CD14-positive monocyte (primary cell): ENCODE measurements around the gene GLIS2. TPM values are rescaled to one million over a fixed set of nuclear protein-coding genes. Genes with fewer than 3 reads are reported as not detected.

ENCODE experiments used
- DNase-seq, 3 donors: peaks; one replicate each; pipeline ENCODE4 v3.0.0-alpha.2; 2011 to 2022
- H2AFZ ChIP-seq: 2 replicates; pipeline ENCODE4 v1.6.0; 2012; ENCODE audit warnings: mild to moderate bottlenecking, low read depth, low read length, inconsistent platforms; ENCODE audit not compliant: insufficient read depth, poor library complexity, severe bottlenecking
- H3K27ac ChIP-seq, 2 donors: 1 replicate in 1 of 2; 2 replicates in 1 of 2; pipeline ENCODE4 v1.5.1; 2012 to 2013; ENCODE audit warnings: low read length in 2 of 2, control low read depth in 1 of 2, inconsistent platforms in 1 of 2, low read depth in 1 of 2, mild to moderate bottlenecking in 1 of 2
- H3K27me3 ChIP-seq, 2 donors: one replicate each; pipeline versions ENCODE4 v1.6.0 to v1.6.1; 2011 to 2013; ENCODE audit warnings: low read length in 2 of 2; ENCODE audit not compliant: control insufficient read depth in 2 of 2, insufficient read depth in 2 of 2
- H3K36me3 ChIP-seq, 2 donors: replicated peaks in 1 of 2; 1 replicate in 1 of 2; 2 replicates in 1 of 2; pipeline versions ENCODE4 v1.5.1 to v1.6.1; 2012 to 2013; ENCODE audit warnings: low read length in 2 of 2, control low read depth in 1 of 2, inconsistent platforms in 1 of 2, mild to moderate bottlenecking in 1 of 2; ENCODE audit not compliant: insufficient read depth in 2 of 2, control insufficient read depth in 1 of 2
- H3K4me1 ChIP-seq, 2 donors: 1 replicate in 1 of 2; 2 replicates in 1 of 2; pipeline versions ENCODE4 v1.5.1 to v1.6.1; 2012 to 2013; ENCODE audit warnings: low read length in 2 of 2, control low read depth in 1 of 2, inconsistent platforms in 1 of 2, mild to moderate bottlenecking in 1 of 2, moderate library complexity in 1 of 2; ENCODE audit not compliant: insufficient read depth in 2 of 2, control insufficient read depth in 1 of 2
- H3K4me2 ChIP-seq: replicated peaks from 2 replicates; pipeline ENCODE3; 2012; ENCODE audit warnings: low read length, moderate library complexity, mild to moderate bottlenecking; ENCODE audit not compliant: poor library complexity, severe bottlenecking; ENCODE audit errors: extremely low read depth
- H3K4me3 ChIP-seq, 3 experiments: fragments of 200-600 bp in 1 of 3; sonication (generic) in 1 of 3; replicated peaks in 1 of 3; 1 replicate in 2 of 3; 2 replicates in 1 of 3; pipeline ENCODE4 v1.5.1; 2011 to 2013; ENCODE audit warnings: low read length in 3 of 3, mild to moderate bottlenecking in 3 of 3, control low read depth in 2 of 3, low read depth in 2 of 3, inconsistent platforms in 1 of 3, moderate library complexity in 1 of 3
- H3K79me2 ChIP-seq: 2 replicates; pipeline ENCODE4 v1.6.0; 2012; ENCODE audit warnings: mild to moderate bottlenecking, control low read depth, inconsistent platforms, low read length, moderate library complexity; ENCODE audit not compliant: insufficient read depth
- H3K9ac ChIP-seq: 2 replicates; pipeline ENCODE4 v1.6.0; 2017; ENCODE audit warnings: low read length, mild to moderate bottlenecking; ENCODE audit not compliant: insufficient read depth, poor library complexity, severe bottlenecking
- H3K9me3 ChIP-seq, 2 donors: replicated peaks in 1 of 2; 1 replicate in 1 of 2; 2 replicates in 1 of 2; pipeline versions ENCODE4 v1.5.1 to v1.6.1; 2012 to 2013; ENCODE audit warnings: low read length in 2 of 2, control low read depth in 1 of 2; ENCODE audit not compliant: control insufficient read depth in 1 of 2, insufficient read depth in 1 of 2
- H4K20me1 ChIP-seq: 2 replicates; pipeline ENCODE4 v1.6.0; 2012; ENCODE audit warnings: mild to moderate bottlenecking, low read length, control low read depth, moderate library complexity; ENCODE audit not compliant: insufficient read depth
- H3K27ac Mint-ChIP-seq, 7 donors: one replicate each; pipeline ENCODE4 v1.8.0; 2020; ENCODE audit warnings: mild to moderate bottlenecking in 7 of 7, mixed read lengths in 7 of 7, moderate library complexity in 6 of 7, inconsistent platforms in 2 of 7
- H3K27me3 Mint-ChIP-seq, 3 donors: one replicate each; pipeline ENCODE4 v1.8.0; 2021 to 2022; ENCODE audit warnings: low read depth in 3 of 3, mild to moderate bottlenecking in 3 of 3, mixed read lengths in 3 of 3, moderate library complexity in 3 of 3, inconsistent platforms in 1 of 3
- H3K36me3 Mint-ChIP-seq, 2 donors: one replicate each; pipeline ENCODE4 v1.8.0; 2020; ENCODE audit warnings: mixed read lengths in 2 of 2, inconsistent platforms in 1 of 2, mild to moderate bottlenecking in 1 of 2
- H3K4me1 Mint-ChIP-seq: one replicate; pipeline ENCODE4 v1.8.0; 2020; ENCODE audit warnings: mild to moderate bottlenecking, mixed read lengths
- H3K4me3 Mint-ChIP-seq, 2 donors: one replicate each; pipeline ENCODE4 v1.8.0; 2020; ENCODE audit warnings: mild to moderate bottlenecking in 2 of 2, mixed read lengths in 2 of 2, moderate library complexity in 1 of 2
- H3K9me3 Mint-ChIP-seq, 7 donors: one replicate each; pipeline ENCODE4 v1.8.0; 2020 to 2022; ENCODE audit warnings: mixed read lengths in 7 of 7, mild to moderate bottlenecking in 6 of 7, moderate library complexity in 6 of 7, inconsistent platforms in 2 of 7
- WGBS: methylation state at CpG from one replicate; pipeline ENCODE4 v1.1.5; 2013; ENCODE audit warnings: missing lambda C conversion rate; ENCODE audit not compliant: insufficient coverage; 5-methylcytosine and 5-hydroxymethylcytosine counted together
- intact Hi-C, 2 donors: fragments of 100-400 bp; cut with micrococcal nuclease; formaldehyde crosslinking; loops; one replicate each; pipeline versions ENCODE4 v1.15.0 to v1.15.1; 2023
- polyA plus RNA-seq, 3 donors: library from polyadenylated mRNA; depleted of rRNA in 1 of 3; unstranded in 2 of 3; stranded (reverse) in 1 of 3; fragments of 300-500 nt in 2 of 3; fragments of >200 nt in 1 of 3; fragmentation: Illumina TruSeq in 2 of 3; gene quantifications; 1 replicate in 2 of 3; 2 replicates in 1 of 3; pipeline ENCODE4 v1.2.3, GENCODE V29; 2012 to 2021
- TF ChIP-seq, protein P1 (sequence below): fragments of 200-600 bp; IDR thresholded peaks from one replicate; pipeline ENCODE4 v1.8.0; 2022; ENCODE audit warnings: antibody characterized with exemption, mild to moderate bottlenecking

The GLIS2 gene
- polyA plus RNA-seq, 3 donors = 0.03 TPM; not detected in 2

DNA sequence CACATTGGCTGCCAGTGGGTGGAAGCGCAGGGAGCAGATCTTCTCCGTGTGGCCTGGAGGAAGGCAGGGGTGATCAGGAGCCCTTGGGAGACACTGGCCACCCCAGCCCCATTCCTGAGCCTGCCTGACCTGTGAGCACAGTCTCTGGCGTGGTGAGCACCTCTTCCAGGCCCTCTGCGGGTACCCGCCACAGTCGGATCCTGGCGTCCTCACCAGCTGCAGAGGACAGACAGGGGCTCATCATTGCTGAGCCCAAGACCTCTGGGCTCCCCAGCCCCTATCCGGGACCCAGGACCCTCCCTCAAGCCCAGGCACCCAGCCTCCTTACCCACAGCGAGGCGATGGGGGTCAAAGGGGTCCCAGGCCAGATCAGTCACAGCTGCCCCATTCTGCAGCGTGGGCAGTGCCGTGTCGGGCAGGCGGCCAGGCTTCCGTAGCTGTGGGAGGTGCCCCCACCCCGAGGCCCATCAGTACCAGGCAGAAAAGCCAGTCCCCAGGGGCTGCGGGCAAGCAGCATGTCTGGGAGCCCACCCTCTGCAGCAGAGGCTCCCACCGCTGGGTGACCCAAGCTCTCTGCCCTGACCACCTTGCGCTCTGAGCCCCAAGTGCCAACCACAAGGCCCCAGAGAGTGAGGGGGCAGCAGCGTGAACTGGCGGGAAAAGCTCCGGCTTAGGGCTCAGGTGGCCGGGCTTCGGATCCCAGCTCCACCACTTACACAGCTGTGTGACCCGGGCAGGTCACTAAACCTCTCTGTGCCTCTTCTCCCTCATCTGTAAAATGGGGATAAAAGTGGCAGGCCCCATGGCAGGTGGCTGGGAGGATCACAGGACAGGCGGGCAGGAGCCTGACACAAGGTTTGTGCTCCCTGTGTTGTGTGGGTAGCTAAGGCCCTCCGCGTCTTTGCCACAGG, 45.4 kb downstream of the GLIS2 start:
- Mint-ChIP-seq H3K4me3 (no peak overlapping the region), H3K36me3 (peaks cover 69 to 97% of the 10 kb centered on the region in 2 donors), H3K9me3 (no peaks in the 10 kb centered on the region), H3K27ac (peak overlapping the region in 2 of 7 donors; percentile 46 to 54), H3K4me1 (no peaks in the 10 kb centered on the region), H3K27me3 (peaks cover 1 to 3% (median 3%) of the 10 kb centered on the region in 3 donors)
- H3K4me2 ChIP-seq = no peak overlapping the region
- intact Hi-C loops = no loop called here
- H2AFZ ChIP-seq = no peak overlapping the region
- DNase-seq = no peak
- H3K36me3 ChIP-seq = peaks cover 87 to 99% of the 10 kb centered on the region in 2 donors
- WGBS = 97% methylated on average over 22 of the region's 28 CpGs
- H3K9me3 ChIP-seq = no peaks in the 10 kb centered on the region
- no peak overlapping the region for H3K27ac ChIP-seq
- TF ChIP-seq, protein P1, sequence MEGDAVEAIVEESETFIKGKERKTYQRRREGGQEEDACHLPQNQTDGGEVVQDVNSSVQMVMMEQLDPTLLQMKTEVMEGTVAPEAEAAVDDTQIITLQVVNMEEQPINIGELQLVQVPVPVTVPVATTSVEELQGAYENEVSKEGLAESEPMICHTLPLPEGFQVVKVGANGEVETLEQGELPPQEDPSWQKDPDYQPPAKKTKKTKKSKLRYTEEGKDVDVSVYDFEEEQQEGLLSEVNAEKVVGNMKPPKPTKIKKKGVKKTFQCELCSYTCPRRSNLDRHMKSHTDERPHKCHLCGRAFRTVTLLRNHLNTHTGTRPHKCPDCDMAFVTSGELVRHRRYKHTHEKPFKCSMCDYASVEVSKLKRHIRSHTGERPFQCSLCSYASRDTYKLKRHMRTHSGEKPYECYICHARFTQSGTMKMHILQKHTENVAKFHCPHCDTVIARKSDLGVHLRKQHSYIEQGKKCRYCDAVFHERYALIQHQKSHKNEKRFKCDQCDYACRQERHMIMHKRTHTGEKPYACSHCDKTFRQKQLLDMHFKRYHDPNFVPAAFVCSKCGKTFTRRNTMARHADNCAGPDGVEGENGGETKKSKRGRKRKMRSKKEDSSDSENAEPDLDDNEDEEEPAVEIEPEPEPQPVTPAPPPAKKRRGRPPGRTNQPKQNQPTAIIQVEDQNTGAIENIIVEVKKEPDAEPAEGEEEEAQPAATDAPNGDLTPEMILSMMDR = no peak
- H3K79me2 ChIP-seq = no peaks in the 10 kb centered on the region
- no peak overlapping the region for H3K9ac ChIP-seq
- H4K20me1 ChIP-seq = peaks cover 91% of the 10 kb centered on the region
- H3K4me3 ChIP-seq = no peak overlapping the region
- no peaks in the 10 kb centered on the region for H3K27me3 ChIP-seq
- no peaks in the 10 kb centered on the region for H3K4me1 ChIP-seq

DNA sequence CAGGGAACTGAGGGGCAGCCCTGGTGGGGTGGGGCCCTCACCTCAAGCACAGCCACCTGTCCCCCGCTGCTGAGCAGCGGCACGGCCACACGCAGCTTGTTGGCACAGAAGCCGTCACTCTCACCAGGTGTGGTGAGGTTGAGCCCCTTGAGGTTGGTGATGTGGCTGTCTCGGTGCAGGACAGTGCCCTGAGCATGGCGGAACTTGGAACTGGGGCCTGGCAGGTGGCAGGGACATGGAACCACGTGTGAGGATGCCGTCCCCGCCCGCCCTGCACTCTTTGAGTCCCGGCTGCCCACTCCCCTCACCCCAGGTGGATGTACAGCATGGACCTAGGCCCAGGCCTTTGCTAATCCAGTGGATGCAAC, 46.1 kb downstream of the GLIS2 start:
- no peak overlapping the region for H3K4me3 Mint-ChIP-seq
- H3K4me2 ChIP-seq = no peak overlapping the region
- H3K9me3 Mint-ChIP-seq = no peaks in the 10 kb centered on the region

More for the DNA sequence above, 46.1 kb downstream of the GLIS2 start:
- Histone ChIP-seq H3K4me1 (no peaks in the 10 kb centered on the region), H3K27ac (no peak overlapping the region), H3K9ac (no peak overlapping the region), H3K4me3 (no peak overlapping the region), H3K79me2 (no peaks in the 10 kb centered on the region), H4K20me1 (peaks cover 93% of the 10 kb centered on the region), H3K27me3 (no peaks in the 10 kb centered on the region), H3K36me3 (peaks cover 88 to 99% of the 10 kb centered on the region in 2 donors), H2AFZ (no peak overlapping the region), H3K9me3 (no peaks in the 10 kb centered on the region)
- peaks cover 1 to 3% (median 2%) of the 10 kb centered on the region in 3 donors for H3K27me3 Mint-ChIP-seq
- peak overlapping the region in 2 of 7 donors; percentile 30 to 41 for H3K27ac Mint-ChIP-seq
- no peak for DNase-seq
- TF ChIP-seq, protein P1 = no peak
- WGBS = 98% methylated on average over 6 of the region's 12 CpGs
- intact Hi-C loops = no loop called here
- H3K4me1 Mint-ChIP-seq = no peaks in the 10 kb centered on the region
- peaks cover 70 to 98% of the 10 kb centered on the region in 2 donors for H3K36me3 Mint-ChIP-seq
